Neural cell (in vitro differentiated cells): Measurements from ENCODE around the gene SLC15A5. TPM values are rescaled to one million over a fixed set of nuclear protein-coding genes. Genes with fewer than 3 reads are reported as not detected.

Experiments used
- H2AFZ ChIP-seq: fragments of 200-600, 300-800 bp; sonication (generic), shearing (Covaris generic); 2 replicates; pipeline ENCODE4 v1.6.0; 2014; ENCODE audit warnings: low read depth, mild to moderate bottlenecking, antibody characterized with exemption, low read length, moderate library complexity
- H3F3A ChIP-seq: fragments of 200-600 bp; shearing (Covaris generic); 2 replicates; pipeline ENCODE4 v1.6.1; 2016; ENCODE audit warnings: mild to moderate bottlenecking, moderate library complexity, mixed read lengths, antibody characterized with exemption, low read length; ENCODE audit not compliant: insufficient read depth, poor library complexity, severe bottlenecking
- H3K27ac ChIP-seq: fragments of 200-600, 300-800 bp; sonication (generic), shearing (Covaris generic); 2 replicates; pipeline ENCODE4 v1.5.1; 2014; ENCODE audit warnings: mild to moderate bottlenecking, low read length, moderate library complexity
- H3K27me3 ChIP-seq: fragments of 300-800, 200-600 bp; sonication (generic), shearing (Covaris generic); 2 replicates; pipeline ENCODE4 v1.6.0; 2014; ENCODE audit warnings: mild to moderate bottlenecking, low read depth, low read length, moderate library complexity; ENCODE audit not compliant: insufficient read depth
- H3K36me3 ChIP-seq: fragments of 300-800, 200-600 bp; sonication (generic), shearing (Covaris generic); 2 replicates; pipeline ENCODE4 v1.5.1; 2014; ENCODE audit warnings: mild to moderate bottlenecking, antibody characterized with exemption, low read length, moderate library complexity; ENCODE audit not compliant: insufficient read depth
- H3K4me2 ChIP-seq: fragments of 300-800, 200-600 bp; sonication (generic), shearing (Covaris generic); 2 replicates; pipeline ENCODE4 v1.6.0; 2014; ENCODE audit warnings: mild to moderate bottlenecking, low read length
- H3K4me3 ChIP-seq: fragments of 300-800, 200-600 bp; sonication (generic), shearing (Covaris generic); 2 replicates; pipeline ENCODE4 v1.5.1; 2014; ENCODE audit warnings: mild to moderate bottlenecking, low read length, moderate library complexity
- H3K79me2 ChIP-seq: fragments of 200-600 bp; shearing (Covaris generic); replicated peaks from 2 replicates; pipeline ENCODE4 v1.6.0; 2014; ENCODE audit warnings: mild to moderate bottlenecking, low read length, moderate library complexity; ENCODE audit not compliant: insufficient read depth
- H3K9ac ChIP-seq: fragments of 300-800, 200-600 bp; sonication (generic), shearing (Covaris generic); 2 replicates; pipeline ENCODE4 v1.6.1; 2016; ENCODE audit warnings: mild to moderate bottlenecking, low read length, mixed read lengths
- H3K9me2 ChIP-seq: fragments of 200-600 bp; shearing (Covaris generic); 2 replicates; pipeline ENCODE4 v1.6.1; 2016; ENCODE audit warnings: mild to moderate bottlenecking, low read length, mixed read lengths; ENCODE audit not compliant: insufficient read depth
- H3K9me3 ChIP-seq: fragments of 200-600, 300-800 bp; sonication (generic), shearing (Covaris generic); 2 replicates; pipeline ENCODE4 v1.6.1; 2016; ENCODE audit warnings: mild to moderate bottlenecking, mixed run types, low read length, moderate library complexity, mixed read lengths
- H4K20me1 ChIP-seq: fragments of 200-600 bp; shearing (Covaris generic); 2 replicates; pipeline ENCODE4 v1.6.1; 2016; ENCODE audit warnings: mild to moderate bottlenecking, mixed run types; ENCODE audit not compliant: insufficient read depth
- EP300 ChIP-seq: fragments of 450-650 bp; conservative IDR thresholded peaks from 2 replicates; pipeline ENCODE4 v1.6.1; 2014; ENCODE audit warnings: antibody characterized with exemption, mild to moderate bottlenecking, moderate library complexity; ENCODE audit not compliant: poor library complexity, severe bottlenecking
- EZH2 ChIP-seq: fragments of 200-600, 300-800 bp; shearing (Covaris generic), sonication (generic); IDR thresholded peaks from 2 replicates; pipeline ENCODE4 v1.6.1; 2014; ENCODE audit warnings: antibody characterized with exemption, low read length, borderline replicate concordance, mild to moderate bottlenecking; ENCODE audit not compliant: insufficient read depth, poor library complexity, severe bottlenecking
- MXI1 ChIP-seq: fragments of 450-650 bp; conservative IDR thresholded peaks from 2 replicates; pipeline ENCODE4 v1.6.1; 2014; ENCODE audit warnings: antibody characterized with exemption, mild to moderate bottlenecking; ENCODE audit not compliant: poor library complexity, severe bottlenecking
- POLR2AphosphoS5 ChIP-seq: IDR thresholded peaks from 2 replicates; pipeline ENCODE4 v1.6.1; 2012
- RAD21 ChIP-seq: fragments of 450-650 bp; conservative IDR thresholded peaks from 2 replicates; pipeline ENCODE4 v1.6.1; 2014; ENCODE audit warnings: antibody characterized with exemption, mild to moderate bottlenecking, moderate library complexity
- REST ChIP-seq: IDR thresholded peaks from 2 replicates; pipeline ENCODE4 v1.6.1; 2012; ENCODE audit warnings: borderline replicate concordance
- SMC3 ChIP-seq: fragments of 450-650 bp; conservative IDR thresholded peaks from 2 replicates; pipeline ENCODE4 v1.6.1; 2014; ENCODE audit warnings: antibody characterized with exemption, mild to moderate bottlenecking, moderate library complexity; ENCODE audit not compliant: poor library complexity
- TAF1 ChIP-seq: IDR thresholded peaks from 2 replicates; pipeline ENCODE4 v1.6.1; 2012; ENCODE audit warnings: low read depth
- polyA plus RNA-seq: library from polyadenylated mRNA; depleted of rRNA; stranded (reverse); fragments of >200 nt; gene quantifications from 2 replicates; pipeline ENCODE4 v1.2.3, GENCODE V29; 2014
- TF ChIP-seq, protein P1 (sequence below): fragments of 450-650 bp; IDR thresholded peaks from 2 replicates; pipeline ENCODE4 v1.5.1; 2014; ENCODE audit warnings: antibody characterized with exemption, mild to moderate bottlenecking, moderate library complexity; ENCODE audit not compliant: poor library complexity, severe bottlenecking

Gene SLC15A5
- polyA plus RNA-seq, 1 donor from 2014 or later: not detected

DNA sequence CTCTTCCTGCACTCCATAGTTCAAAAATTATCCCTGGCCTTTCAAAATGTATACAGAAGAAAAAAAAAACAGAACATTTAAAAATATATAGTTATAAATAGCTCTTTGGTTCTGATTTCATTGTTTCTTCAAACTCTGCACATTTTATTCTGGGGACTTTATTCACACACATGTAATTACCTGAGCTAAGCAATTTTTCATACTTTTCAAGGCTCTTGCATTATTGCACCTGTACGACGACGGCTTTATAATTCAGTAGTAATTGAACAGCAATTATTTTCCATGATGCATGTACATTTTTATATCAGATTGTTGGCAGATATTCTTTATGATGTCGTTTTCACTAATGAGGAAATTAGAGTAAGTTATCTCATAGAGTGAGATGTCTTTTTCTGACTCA, 13.5 kb upstream of the SLC15A5 start:
- Histone ChIP-seq H3K36me3 (no peaks in the 10 kb centered on the region), H3F3A (no peaks in the 10 kb centered on the region), H3K9me2 (no peaks in the 10 kb centered on the region), H3K4me3 (no peak overlapping the region), H3K4me2 (no peak overlapping the region), H2AFZ (no peak overlapping the region), H3K9me3 (no peaks in the 10 kb centered on the region), H3K79me2 (no peaks in the 10 kb centered on the region), H4K20me1 (no peaks in the 10 kb centered on the region), H3K27me3 (no peaks in the 10 kb centered on the region), H3K27ac (no peak overlapping the region), H3K9ac (no peak overlapping the region)
- no peak for TF ChIP-seq RAD21
- TF ChIP-seq, protein P1, sequence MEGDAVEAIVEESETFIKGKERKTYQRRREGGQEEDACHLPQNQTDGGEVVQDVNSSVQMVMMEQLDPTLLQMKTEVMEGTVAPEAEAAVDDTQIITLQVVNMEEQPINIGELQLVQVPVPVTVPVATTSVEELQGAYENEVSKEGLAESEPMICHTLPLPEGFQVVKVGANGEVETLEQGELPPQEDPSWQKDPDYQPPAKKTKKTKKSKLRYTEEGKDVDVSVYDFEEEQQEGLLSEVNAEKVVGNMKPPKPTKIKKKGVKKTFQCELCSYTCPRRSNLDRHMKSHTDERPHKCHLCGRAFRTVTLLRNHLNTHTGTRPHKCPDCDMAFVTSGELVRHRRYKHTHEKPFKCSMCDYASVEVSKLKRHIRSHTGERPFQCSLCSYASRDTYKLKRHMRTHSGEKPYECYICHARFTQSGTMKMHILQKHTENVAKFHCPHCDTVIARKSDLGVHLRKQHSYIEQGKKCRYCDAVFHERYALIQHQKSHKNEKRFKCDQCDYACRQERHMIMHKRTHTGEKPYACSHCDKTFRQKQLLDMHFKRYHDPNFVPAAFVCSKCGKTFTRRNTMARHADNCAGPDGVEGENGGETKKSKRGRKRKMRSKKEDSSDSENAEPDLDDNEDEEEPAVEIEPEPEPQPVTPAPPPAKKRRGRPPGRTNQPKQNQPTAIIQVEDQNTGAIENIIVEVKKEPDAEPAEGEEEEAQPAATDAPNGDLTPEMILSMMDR: no peak
- TF ChIP-seq EP300: no peak
- no peak for TF ChIP-seq POLR2AphosphoS5
- TF ChIP-seq TAF1: no peak
- no peak for TF ChIP-seq EZH2
- TF ChIP-seq REST: no peak
- TF ChIP-seq SMC3: no peak
- TF ChIP-seq MXI1: no peak

DNA sequence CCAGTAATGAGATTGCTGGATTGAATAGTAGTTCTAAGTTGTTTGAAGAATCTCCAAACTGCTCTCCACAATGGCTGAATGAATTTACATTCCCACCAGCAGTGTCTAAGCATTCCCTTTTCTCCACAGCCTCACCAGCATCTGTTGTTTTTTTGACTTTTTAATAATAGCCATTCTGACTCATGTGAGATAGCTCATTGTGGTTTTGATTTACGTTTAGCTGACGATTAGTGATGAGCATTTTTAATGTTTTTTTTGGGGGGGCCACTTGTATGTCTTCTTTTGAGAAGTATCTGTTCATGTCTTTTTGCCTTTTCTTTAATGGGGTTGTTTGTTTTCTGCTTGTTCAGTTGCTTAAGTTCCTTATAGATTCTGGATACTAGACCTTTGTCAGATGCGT, 8.1 kb upstream of the SLC15A5 start:
- H3K79me2 ChIP-seq: no peaks in the 10 kb centered on the region
- no peaks in the 10 kb centered on the region for H3K27me3 ChIP-seq
- H3K4me3 ChIP-seq: no peak overlapping the region
- H4K20me1 ChIP-seq: no peaks in the 10 kb centered on the region
- H3K9me2 ChIP-seq: no peaks in the 10 kb centered on the region
- no peaks in the 10 kb centered on the region for H3K9me3 ChIP-seq
- H3K27ac ChIP-seq: no peak overlapping the region
- TF ChIP-seq RAD21 (no peak), SMC3 (no peak), EZH2 (no peak), MXI1 (no peak), EP300 (no peak), TAF1 (no peak), REST (no peak), POLR2AphosphoS5 (no peak)
- TF ChIP-seq, protein P1: no peak
- H3K36me3 ChIP-seq: no peaks in the 10 kb centered on the region
- H3F3A ChIP-seq: no peaks in the 10 kb centered on the region
- no peak overlapping the region for H3K4me2 ChIP-seq
- no peak overlapping the region for H2AFZ ChIP-seq
- no peak overlapping the region for H3K9ac ChIP-seq
